Measurements from ENCODE around the gene NAT10. TPM values are rescaled to one million over a fixed set of nuclear protein-coding genes. Genes with fewer than 3 reads are reported as not detected.

The NAT10 gene
- total RNA-seq, 4 donors from 2014 or later = 41.2 to 59.8 (median 48.2) TPM

- no peak for TF ChIP-seq CTCF (IDR thresholded peaks at IDR 0.05)
- TF ChIP-seq POLR2AphosphoS5 (IDR thresholded peaks at IDR 0.05) = no peak
- TF ChIP-seq POLR2A (IDR thresholded peaks at IDR 0.05) = no peak
- TF ChIP-seq EP300 (IDR thresholded peaks at IDR 0.05) = no peak
- H3K27me3 ChIP-seq = no peaks in the 10 kb centered on the region
- no peak overlapping the region for H3K4me3 ChIP-seq
- no peak overlapping the region for H3K27ac ChIP-seq
- peaks cover 65% of the 10 kb centered on the region for H3K36me3 ChIP-seq
- H3K4me1 ChIP-seq = peaks cover 23% of the 10 kb centered on the region
- no peak for DNase-seq (ENCODE audit: low spot score in 2 of 2)
- 89% methylated on average over 3 of the region's 5 CpGs for WGBS
- no peaks in the 10 kb centered on the region for H3K9me3 ChIP-seq
These were observed 45.7 kb downstream of the NAT10 start for GRCh38 chr11:34151166-34151565.

GRCh38 chr11:34151916-34152845, 46.8 kb downstream of the NAT10 start:
- DNase-seq (ENCODE audit: low spot score in 2 of 2) = no peak
- TF ChIP-seq EP300 (IDR thresholded peaks at IDR 0.05) (no peak), POLR2AphosphoS5 (IDR thresholded peaks at IDR 0.05) (no peak), CTCF (IDR thresholded peaks at IDR 0.05) (no peak), POLR2A (IDR thresholded peaks at IDR 0.05) (no peak)
- Histone ChIP-seq H3K27me3 (no peaks in the 10 kb centered on the region), H3K9me3 (no peaks in the 10 kb centered on the region), H3K36me3 (peaks cover 55% of the 10 kb centered on the region), H3K4me1 (peaks cover 24% of the 10 kb centered on the region), H3K4me3 (no peak overlapping the region), H3K27ac (no peak overlapping the region)
- 95% methylated on average over 9 of the region's 18 CpGs for WGBS

GRCh38 chr11:34154059-34154875, 48.8 kb downstream of the NAT10 start:
- H3K4me1 ChIP-seq = peaks cover 24% of the 10 kb centered on the region
- 100% methylated on average over 1 of the region's 16 CpGs for WGBS
- no peak overlapping the region for H3K27ac ChIP-seq
- H3K4me3 ChIP-seq = no peak overlapping the region
- TF ChIP-seq POLR2AphosphoS5 (IDR thresholded peaks at IDR 0.05) (no peak), EP300 (IDR thresholded peaks at IDR 0.05) (no peak), POLR2A (IDR thresholded peaks at IDR 0.05) (no peak), CTCF (IDR thresholded peaks at IDR 0.05) (no peak)
- H3K27me3 ChIP-seq = no peaks in the 10 kb centered on the region
- H3K9me3 ChIP-seq = no peaks in the 10 kb centered on the region
- H3K36me3 ChIP-seq = peaks cover 46% of the 10 kb centered on the region
- no peak for DNase-seq (ENCODE audit: low spot score in 2 of 2)

GRCh38 chr11:34155057-34155756, 49.8 kb downstream of the NAT10 start:
- DNase-seq (ENCODE audit: low spot score in 2 of 2) = no peak
- peaks cover 53% of the 10 kb centered on the region for H3K36me3 ChIP-seq
- no peaks in the 10 kb centered on the region for H3K27me3 ChIP-seq
- H3K9me3 ChIP-seq = no peaks in the 10 kb centered on the region
- 76% methylated on average over 10 of the region's 15 CpGs for WGBS
- H3K4me3 ChIP-seq = no peak overlapping the region
- peaks cover 24% of the 10 kb centered on the region for H3K4me1 ChIP-seq
- TF ChIP-seq POLR2AphosphoS5 (IDR thresholded peaks at IDR 0.05) = no peak
- no peak for TF ChIP-seq POLR2A (IDR thresholded peaks at IDR 0.05)
- TF ChIP-seq CTCF (IDR thresholded peaks at IDR 0.05) = no peak
- TF ChIP-seq EP300 (IDR thresholded peaks at IDR 0.05) = no peak
- H3K27ac ChIP-seq = no peak overlapping the region

All from suprapubic skin (tissue), 4 donors.